Neural progenitor cell (in vitro differentiated cells): Measurements from ENCODE around the gene KCNT1. TPM values are rescaled to one million over a fixed set of nuclear protein-coding genes. Genes with fewer than 3 reads are reported as not detected.
"Not testable (repeated sequence)": the region's sequence is repeated elsewhere in the genome, so short reads cannot be mapped to it uniquely, and the experiment has no call there.

ENCODE experiments used
- DNase-seq: peaks from one replicate; pipeline ENCODE4 v3.0.0-alpha.2; 2016; ENCODE audit warnings: low spot score
- H2AFZ ChIP-seq: fragments of 200-600 bp; sonication (generic); replicated peaks from 2 replicates; pipeline ENCODE4 v1.6.1; 2016; ENCODE audit warnings: antibody characterized with exemption
- H3F3A ChIP-seq: fragments of 200-600 bp; sonication (generic); 2 replicates; pipeline ENCODE4 v1.6.1; 2016; ENCODE audit warnings: antibody characterized with exemption, low read depth
- H3K27ac ChIP-seq: fragments of 200-600 bp; sonication (generic); 2 replicates; pipeline ENCODE4 v1.5.1; 2016; ENCODE audit warnings: mild to moderate bottlenecking
- H3K27me3 ChIP-seq: fragments of 200-600 bp; sonication (generic); 2 replicates; pipeline ENCODE4 v1.6.1; 2016; ENCODE audit warnings: mild to moderate bottlenecking, moderate library complexity
- H3K36me3 ChIP-seq: fragments of 200-600 bp; sonication (generic); 2 replicates; pipeline ENCODE4 v1.5.1; 2016
- H3K4me1 ChIP-seq: fragments of 200-600 bp; sonication (generic); 2 replicates; pipeline ENCODE4 v1.6.1; 2016; ENCODE audit warnings: mixed run types
- H3K4me2 ChIP-seq: fragments of 200-600 bp; sonication (generic); 2 replicates; pipeline ENCODE4 v1.6.1; 2016
- H3K4me3 ChIP-seq: fragments of 200-600 bp; sonication (generic); 2 replicates; pipeline ENCODE4 v1.5.1; 2016
- H3K79me2 ChIP-seq: fragments of 200-600 bp; sonication (generic); 2 replicates; pipeline ENCODE4 v1.6.1; 2016; ENCODE audit warnings: low read depth
- H3K9ac ChIP-seq: fragments of 200-600 bp; sonication (generic); 2 replicates; pipeline ENCODE4 v1.6.1; 2016
- H3K9me3 ChIP-seq: fragments of 200-600 bp; sonication (generic); 2 replicates; pipeline ENCODE4 v1.5.1; 2016; ENCODE audit warnings: low read depth
- H4K20me1 ChIP-seq: fragments of 200-600 bp; sonication (generic); 2 replicates; pipeline ENCODE4 v1.6.1; 2016; ENCODE audit warnings: low read depth
- H3K27ac Mint-ChIP-seq: 3 replicates; pipeline ENCODE4 v1.8.0; 2021; ENCODE audit warnings: mixed read lengths
- H3K27me3 Mint-ChIP-seq: 2 replicates; pipeline ENCODE4 v1.8.0; 2022; ENCODE audit warnings: low read depth, mild to moderate bottlenecking, inconsistent platforms, moderate library complexity, mixed read lengths; ENCODE audit not compliant: insufficient read depth
- H3K36me3 Mint-ChIP-seq: 3 replicates; pipeline ENCODE4 v1.8.0; 2021; ENCODE audit warnings: mixed read lengths
- H3K4me1 Mint-ChIP-seq: 3 replicates; pipeline ENCODE4 v1.8.0; 2021; ENCODE audit warnings: mixed read lengths
- H3K4me3 Mint-ChIP-seq: 3 replicates; pipeline ENCODE4 v1.8.0; 2021; ENCODE audit warnings: mild to moderate bottlenecking, moderate library complexity, mixed read lengths
- H3K9me3 Mint-ChIP-seq: 3 replicates; pipeline ENCODE4 v1.8.0; 2020; ENCODE audit warnings: mixed read lengths
- EZH2 ChIP-seq: fragments of 200-600 bp; sonication (generic); IDR thresholded peaks from 2 replicates; pipeline ENCODE4 v1.6.1; 2017; ENCODE audit warnings: antibody characterized with exemption, mild to moderate bottlenecking, moderate library complexity
- EZH2phosphoT487 ChIP-seq: fragments of 200-600 bp; sonication (generic); IDR thresholded peaks from 2 replicates; pipeline ENCODE4 v1.6.1; 2017; ENCODE audit warnings: antibody characterized with exemption
- total RNA-seq: library from RNA; depleted of rRNA; stranded (reverse); fragments of >200 nt; gene quantifications from 2 replicates; pipeline ENCODE4 v1.2.3, GENCODE V29; 2015; ENCODE audit warnings: low replicate concordance
- TF ChIP-seq, protein P1 (sequence below): fragments of 200-600 bp; sonication (generic); IDR thresholded peaks from 2 replicates; pipeline ENCODE4 v1.5.1; 2017; ENCODE audit warnings: antibody characterized with exemption, mild to moderate bottlenecking

The KCNT1 gene
- total RNA-seq, 1 donor from 2014 or later = not detected

DNA sequence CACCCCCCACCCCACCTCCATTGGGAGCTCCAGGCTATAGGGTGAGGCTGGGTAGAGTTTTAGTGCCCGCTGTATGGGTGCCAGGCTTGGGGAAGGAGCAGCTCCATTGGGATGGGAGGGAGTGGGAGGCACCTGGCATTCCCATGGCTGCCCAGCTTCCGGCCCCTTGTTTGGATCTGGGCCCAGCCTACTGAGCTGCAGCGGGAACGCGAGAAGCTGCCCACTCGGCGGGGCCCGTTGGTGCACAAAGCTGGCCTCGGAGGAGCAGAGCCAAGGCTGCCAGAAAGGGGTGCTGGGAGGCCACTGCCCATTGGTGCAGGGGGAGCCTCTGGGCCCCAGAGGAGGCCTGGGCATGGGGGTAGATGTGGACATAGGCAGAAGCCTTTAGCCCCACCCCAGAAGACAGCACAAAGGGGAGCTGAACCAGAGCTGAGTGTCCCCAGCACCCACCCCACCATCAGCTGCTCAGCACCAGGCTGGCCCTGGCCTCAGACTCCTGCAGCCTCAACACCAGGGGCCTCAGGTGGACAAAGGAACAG lies 34.5 kb upstream of the KCNT1 start:
- H3F3A ChIP-seq = no peaks in the 10 kb centered on the region
- H3K4me1 ChIP-seq = peaks cover 4% of the 10 kb centered on the region
- H3K9ac ChIP-seq = no peak overlapping the region
- H3K9me3 Mint-ChIP-seq = peaks cover 12% of the 10 kb centered on the region
- H3K27ac ChIP-seq = no peak overlapping the region
- TF ChIP-seq EZH2phosphoT487 (no peak), EZH2 (no peak)
- TF ChIP-seq, protein P1, sequence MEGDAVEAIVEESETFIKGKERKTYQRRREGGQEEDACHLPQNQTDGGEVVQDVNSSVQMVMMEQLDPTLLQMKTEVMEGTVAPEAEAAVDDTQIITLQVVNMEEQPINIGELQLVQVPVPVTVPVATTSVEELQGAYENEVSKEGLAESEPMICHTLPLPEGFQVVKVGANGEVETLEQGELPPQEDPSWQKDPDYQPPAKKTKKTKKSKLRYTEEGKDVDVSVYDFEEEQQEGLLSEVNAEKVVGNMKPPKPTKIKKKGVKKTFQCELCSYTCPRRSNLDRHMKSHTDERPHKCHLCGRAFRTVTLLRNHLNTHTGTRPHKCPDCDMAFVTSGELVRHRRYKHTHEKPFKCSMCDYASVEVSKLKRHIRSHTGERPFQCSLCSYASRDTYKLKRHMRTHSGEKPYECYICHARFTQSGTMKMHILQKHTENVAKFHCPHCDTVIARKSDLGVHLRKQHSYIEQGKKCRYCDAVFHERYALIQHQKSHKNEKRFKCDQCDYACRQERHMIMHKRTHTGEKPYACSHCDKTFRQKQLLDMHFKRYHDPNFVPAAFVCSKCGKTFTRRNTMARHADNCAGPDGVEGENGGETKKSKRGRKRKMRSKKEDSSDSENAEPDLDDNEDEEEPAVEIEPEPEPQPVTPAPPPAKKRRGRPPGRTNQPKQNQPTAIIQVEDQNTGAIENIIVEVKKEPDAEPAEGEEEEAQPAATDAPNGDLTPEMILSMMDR = no peak
- H3K27me3 ChIP-seq = no peaks in the 10 kb centered on the region
- no peaks in the 10 kb centered on the region for H3K36me3 Mint-ChIP-seq
- no peak overlapping the region for H3K27ac Mint-ChIP-seq
- H3K79me2 ChIP-seq = no peaks in the 10 kb centered on the region
- no peaks in the 10 kb centered on the region for H3K9me3 ChIP-seq
- no peaks in the 10 kb centered on the region for H3K36me3 ChIP-seq
- DNase-seq = no peak
- no peak overlapping the region for H3K4me3 ChIP-seq
- no peaks in the 10 kb centered on the region for H4K20me1 ChIP-seq
- H3K27me3 Mint-ChIP-seq = peaks cover 6% of the 10 kb centered on the region
- no peak overlapping the region for H3K4me3 Mint-ChIP-seq
- no peak overlapping the region for H2AFZ ChIP-seq
- no peak overlapping the region for H3K4me2 ChIP-seq
- H3K4me1 Mint-ChIP-seq = peaks cover 15% of the 10 kb centered on the region

DNA sequence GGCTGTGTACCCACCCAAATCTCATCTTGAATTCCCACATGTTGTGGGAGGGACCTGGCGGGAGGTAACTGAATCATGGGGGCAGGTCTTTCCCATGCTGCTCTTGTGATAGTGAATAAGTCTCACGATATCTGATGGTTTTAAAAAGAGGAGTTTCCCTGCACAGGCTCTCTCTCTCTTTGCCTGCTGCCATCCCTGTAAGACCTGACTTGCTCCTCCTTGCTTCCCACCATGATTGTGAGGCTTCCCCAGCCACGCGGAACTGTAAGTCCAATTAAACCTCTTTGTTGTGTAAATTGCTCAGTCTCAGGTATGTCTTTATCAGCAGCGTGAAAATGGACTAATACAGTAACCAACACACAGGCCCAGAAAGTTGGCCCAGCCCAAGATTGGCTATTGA lies 33.0 kb upstream of the KCNT1 start:
- H3K4me1 ChIP-seq, H3K27ac Mint-ChIP-seq, H3K4me2 ChIP-seq, H3K27me3 ChIP-seq, H3K4me3 Mint-ChIP-seq, H2AFZ ChIP-seq, H3K36me3 Mint-ChIP-seq, DNase-seq, H3K36me3 ChIP-seq, H3K4me3 ChIP-seq, H3F3A ChIP-seq, H3K9me3 ChIP-seq, H3K79me2 ChIP-seq, H3K27me3 Mint-ChIP-seq, H3K9ac ChIP-seq, H3K27ac ChIP-seq, H4K20me1 ChIP-seq: not testable (repeated sequence)
- Mint-ChIP-seq H3K4me1 (peaks cover 11% of the 10 kb centered on the region), H3K9me3 (peaks cover 12% of the 10 kb centered on the region)

DNA sequence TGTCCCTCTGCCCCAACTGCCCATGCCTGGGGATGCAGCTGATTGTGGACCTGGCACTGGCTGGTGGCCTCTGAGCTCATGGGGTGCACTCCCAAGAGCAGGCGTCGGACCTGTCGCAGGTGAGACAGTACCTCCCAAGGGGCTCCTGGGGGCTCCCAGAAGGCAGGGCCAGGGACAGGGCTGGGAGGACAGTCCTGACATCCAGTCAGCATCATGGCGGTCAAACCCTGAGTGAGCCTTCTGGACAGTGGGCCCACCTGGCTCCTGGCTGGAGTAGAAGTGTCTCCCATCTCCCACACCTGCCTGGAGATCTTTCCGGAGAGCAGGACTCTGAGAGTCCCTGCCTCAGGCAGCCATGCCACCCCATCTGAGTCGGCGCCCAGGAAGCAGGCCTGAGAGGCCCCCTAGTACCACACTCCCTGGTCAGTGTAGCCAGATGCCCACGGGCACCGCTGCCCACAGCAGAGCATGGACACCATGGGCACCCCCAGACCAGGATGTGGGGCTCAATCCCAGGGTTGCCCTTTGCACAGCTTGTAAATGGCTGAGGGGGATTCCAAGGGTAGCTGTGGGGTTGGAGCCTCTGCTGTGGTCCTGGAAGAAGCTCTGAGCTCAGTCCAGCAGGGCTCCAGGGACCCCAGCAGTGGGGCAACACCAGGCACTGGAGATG lies 32.2 kb upstream of the KCNT1 start:
- Histone ChIP-seq H4K20me1 (no peaks in the 10 kb centered on the region), H3K9me3 (no peaks in the 10 kb centered on the region), H3K4me3 (no peak overlapping the region), H3K9ac (no peak overlapping the region), H3K36me3 (no peaks in the 10 kb centered on the region), H3K4me1 (no peaks in the 10 kb centered on the region), H3K79me2 (no peaks in the 10 kb centered on the region), H2AFZ (no peak overlapping the region), H3F3A (no peaks in the 10 kb centered on the region), H3K27ac (no peak overlapping the region), H3K4me2 (no peak overlapping the region), H3K27me3 (no peaks in the 10 kb centered on the region)
- Mint-ChIP-seq H3K27ac (no peak overlapping the region), H3K9me3 (peaks cover 12% of the 10 kb centered on the region), H3K4me1 (peaks cover 5% of the 10 kb centered on the region), H3K36me3 (no peaks in the 10 kb centered on the region), H3K4me3 (no peak overlapping the region), H3K27me3 (peaks cover 4% of the 10 kb centered on the region)
- TF ChIP-seq, protein P1 = no peak
- no peak for TF ChIP-seq EZH2
- no peak for TF ChIP-seq EZH2phosphoT487
- no peak for DNase-seq
